HG02840 (cell line): ENCODE measurements around the gene MPZL2.

Experiments used
- ATAC-seq: cut with Tn5 transposase; IDR thresholded peaks from one replicate; pipeline ENCODE4 v1.9.1; 2021; ENCODE audit warnings: mild to moderate bottlenecking, moderate library complexity, moderate number of reproducible peaks; ENCODE audit not compliant: unreplicated experiment, low FRiP score

MPZL2 gene

DNA sequence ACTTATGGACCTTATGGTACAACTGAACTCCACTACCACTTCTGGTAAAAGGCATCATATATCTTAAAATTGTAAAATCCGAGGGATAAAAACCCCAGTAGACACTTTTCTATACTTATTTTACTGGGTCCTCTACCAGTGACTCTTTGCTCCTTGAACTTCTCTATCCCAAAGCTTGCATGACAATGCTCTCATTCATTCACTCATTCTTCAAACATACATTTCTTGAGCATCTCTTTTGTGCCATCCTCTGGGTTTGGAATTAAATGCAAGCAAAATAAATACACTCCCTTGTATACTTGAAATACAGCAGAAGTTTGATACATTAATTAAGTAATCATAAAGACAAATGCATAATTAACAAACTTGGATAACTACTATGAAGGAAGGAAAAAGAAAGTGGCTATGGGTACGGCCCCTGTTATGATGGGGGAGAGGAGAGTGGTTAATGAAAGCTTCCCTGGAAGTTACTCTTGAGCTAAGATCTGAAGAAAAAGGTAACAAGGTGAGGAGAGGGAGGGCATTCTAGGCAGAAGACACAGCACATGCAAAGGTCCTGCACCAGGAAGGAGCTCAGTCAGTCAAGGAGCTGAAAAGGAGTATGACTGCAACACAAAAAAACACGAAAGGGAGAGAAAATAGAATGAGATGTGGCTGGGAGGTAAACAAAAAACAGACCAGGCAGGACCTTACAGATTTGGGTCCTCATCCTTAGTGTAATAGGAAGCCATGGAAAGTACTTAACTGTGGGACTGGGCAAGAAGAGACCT, 19.9 kb downstream of the MPZL2 start:
- no peak for ATAC-seq

DNA sequence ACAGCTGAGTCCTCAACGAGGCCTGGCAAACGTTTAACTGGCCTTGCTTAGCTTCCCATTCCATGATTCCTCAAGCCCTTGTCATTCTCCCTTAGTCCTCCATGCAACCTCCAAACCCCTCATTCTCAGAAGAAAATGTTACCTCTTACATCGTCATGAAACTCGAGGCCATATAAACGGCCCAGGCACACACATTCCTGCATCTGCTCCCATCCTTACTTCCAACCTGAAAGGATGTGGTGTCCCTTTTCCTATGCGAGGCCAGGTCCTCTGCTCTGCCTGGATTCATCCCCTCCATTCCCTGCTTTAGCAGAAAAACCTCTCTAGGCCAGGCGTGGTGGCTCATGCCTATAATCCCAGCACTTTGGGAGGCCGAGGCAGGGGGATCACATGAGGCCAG, 20.9 kb downstream of the MPZL2 start:
- no peak for ATAC-seq

DNA sequence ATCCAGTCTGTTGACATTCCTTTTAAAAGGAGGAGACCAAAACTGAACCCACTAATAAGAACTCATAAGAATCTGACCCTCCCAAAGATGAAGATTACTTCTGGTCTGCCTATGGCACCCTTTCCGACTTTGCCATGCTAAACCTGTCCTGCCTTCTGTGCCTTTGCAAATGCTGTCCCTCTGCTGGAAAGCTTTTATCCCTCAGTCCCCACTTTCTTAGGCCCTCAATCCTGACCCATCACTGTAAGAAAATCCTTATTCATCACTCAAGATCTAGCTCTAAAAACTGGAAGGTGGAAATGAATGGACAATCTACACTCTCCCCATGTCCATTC, 22.4 kb downstream of the MPZL2 start:
- ATAC-seq = no peak

DNA sequence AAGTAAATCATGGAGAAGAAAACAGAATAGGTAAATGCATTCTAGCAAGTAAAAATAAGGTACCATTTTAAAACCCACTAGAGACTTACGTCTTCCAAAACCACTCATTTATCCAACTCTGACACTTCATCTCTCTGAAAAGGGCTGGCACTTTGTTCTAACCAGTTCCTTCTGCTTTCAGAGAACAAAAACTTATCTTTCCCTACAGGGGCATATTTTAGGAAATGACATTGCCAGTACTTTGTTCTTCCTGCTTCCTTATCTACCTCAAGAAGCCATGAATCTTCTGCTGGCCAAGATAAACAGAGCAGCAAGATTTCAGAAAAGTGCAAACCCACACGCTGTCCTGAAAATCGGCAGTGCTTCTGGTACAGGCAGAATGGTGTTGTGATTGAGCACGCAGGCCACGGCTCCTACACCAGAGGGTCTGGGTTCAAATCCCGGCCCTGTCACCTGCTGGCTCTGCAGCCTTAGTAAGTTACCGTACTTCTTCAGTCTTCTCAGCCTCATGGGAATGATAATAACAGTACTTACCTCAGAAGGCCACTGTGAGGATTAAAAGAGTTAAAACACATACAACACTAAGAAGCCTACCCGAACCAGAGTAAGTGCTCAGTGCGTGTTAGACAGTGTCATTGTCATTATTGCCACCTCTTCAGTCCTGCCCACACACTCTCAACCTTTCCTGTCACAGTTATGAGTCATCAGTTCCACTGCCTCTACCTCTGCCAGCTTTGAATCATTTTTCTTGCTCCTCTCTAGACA, 22.9 kb downstream of the MPZL2 start:
- ATAC-seq = no peak

DNA sequence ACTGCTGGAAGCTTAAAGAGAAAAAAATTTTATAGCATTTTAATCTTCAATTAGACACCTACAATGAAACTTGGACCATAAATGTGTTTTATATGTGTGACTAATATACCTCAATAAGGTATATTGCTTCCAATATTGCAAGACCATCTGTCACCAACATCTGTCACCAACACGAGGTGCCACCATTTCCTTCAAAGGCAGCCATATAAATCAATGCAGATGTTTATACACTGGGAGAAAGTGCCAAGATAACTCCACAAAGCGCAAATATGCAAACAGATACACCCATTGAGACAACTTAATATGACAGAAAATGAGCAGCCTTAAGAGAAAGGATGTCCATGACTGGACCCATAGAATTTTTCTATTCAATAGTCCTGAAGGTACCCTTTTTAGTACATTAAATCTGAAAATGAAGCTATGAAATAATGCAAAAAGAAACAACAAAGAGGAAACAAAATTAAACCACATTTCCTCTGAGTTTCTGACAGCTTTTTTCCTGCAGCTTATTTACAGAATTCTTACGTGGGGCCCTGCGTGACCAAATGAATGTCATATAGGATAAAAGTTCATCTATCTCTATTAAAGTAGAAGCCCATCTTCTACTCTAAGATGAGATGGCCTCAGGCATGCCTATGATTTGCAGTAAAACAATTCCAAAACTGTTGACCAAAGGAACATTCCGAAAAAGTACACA, 24.4 kb downstream of the MPZL2 start:
- ATAC-seq = no peak

DNA sequence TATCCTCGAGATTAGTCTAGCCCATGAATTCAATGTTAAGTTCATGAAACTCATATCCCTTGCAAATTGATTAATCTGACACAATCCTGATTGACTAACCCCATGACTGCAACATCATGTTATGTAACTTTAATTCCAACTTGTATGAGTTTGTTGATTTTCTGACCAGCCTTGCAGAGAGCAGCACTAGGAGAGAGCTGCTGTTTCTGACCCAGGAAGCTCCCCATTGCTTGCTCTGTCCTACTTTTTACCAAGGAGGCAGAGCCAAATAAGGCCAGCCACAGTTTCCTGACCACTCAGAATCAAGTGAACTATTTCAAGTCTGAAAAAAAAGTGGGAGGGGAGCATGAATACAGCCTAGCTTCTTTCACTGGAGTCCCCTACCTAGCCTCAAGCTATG, 25.2 kb downstream of the MPZL2 start:
- no peak for ATAC-seq

DNA sequence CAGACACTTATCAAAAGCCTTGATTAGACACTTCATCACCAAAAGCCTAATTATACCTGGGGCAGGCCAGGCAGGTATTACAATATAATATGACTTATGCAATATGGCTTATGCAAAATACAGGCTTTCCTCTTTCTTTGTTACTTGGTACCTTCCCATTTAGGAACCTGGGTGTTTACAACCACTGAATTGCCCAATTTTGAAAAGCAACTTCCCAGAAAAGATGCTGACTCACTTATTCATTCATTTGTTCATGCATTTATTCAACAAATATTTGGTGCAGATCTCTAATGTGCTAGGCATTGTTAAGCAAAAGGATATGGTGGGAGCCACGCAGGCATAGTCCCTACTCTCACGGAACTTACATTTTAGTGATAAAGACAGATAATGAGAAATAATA, 25.7 kb downstream of the MPZL2 start:
- no peak for ATAC-seq

DNA sequence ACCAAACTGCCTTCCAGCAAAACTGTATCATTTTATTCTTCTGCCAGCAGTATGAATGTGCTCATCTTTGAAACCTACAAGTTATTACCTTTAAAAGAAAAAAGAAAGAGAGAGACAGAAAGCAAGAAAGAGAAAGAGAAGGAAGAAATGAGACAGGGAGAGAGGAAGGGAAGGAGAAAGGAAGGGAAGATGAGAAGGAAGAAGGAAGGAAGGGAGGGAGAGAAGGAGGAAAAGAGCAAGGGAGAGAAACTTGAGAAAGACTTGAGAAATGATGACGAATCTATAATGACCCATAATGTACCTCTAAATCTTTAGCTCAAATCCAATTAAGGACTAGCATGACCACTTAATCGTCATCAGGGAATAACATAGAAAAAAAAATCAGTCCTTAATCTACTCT, 27.9 kb downstream of the MPZL2 start:
- no peak for ATAC-seq

DNA sequence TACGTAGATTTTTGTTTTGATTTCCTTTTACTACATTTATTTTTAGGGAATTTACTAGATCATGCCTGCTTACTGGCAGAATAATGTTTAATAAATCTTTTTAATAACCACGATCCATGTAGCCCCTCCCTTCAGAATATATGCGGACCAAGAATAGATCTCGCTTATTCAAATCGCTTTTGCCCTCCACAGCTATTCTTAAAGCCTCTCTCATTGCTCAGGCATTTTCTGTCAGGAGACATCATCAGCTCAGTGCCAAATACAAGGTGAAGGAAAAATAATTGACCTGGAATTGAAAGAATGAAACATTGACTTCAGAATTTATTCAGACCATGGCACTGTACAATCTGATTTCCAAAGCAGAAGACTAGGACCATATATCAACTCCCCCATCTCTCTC, 29.3 kb downstream of the MPZL2 start:
- ATAC-seq = no peak

DNA sequence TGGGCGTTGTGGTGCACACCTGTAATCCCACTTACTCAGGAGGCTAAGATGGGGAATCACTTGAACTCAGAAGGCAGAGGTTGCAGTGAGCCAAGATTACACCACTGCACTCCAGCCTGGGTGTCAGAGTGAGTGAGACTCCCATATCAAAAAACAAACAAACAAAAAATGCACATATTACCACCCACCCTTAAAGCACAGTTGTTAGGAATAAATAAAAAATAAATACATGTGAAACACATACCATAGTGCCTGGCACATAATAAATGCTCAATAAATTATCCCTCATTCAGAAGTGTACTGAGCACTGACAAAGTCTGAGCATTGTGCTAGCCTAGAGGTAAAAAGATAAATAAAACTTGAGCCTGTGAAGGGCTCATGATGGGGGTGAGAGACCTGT, 30.2 kb downstream of the MPZL2 start:
- ATAC-seq = no peak

DNA sequence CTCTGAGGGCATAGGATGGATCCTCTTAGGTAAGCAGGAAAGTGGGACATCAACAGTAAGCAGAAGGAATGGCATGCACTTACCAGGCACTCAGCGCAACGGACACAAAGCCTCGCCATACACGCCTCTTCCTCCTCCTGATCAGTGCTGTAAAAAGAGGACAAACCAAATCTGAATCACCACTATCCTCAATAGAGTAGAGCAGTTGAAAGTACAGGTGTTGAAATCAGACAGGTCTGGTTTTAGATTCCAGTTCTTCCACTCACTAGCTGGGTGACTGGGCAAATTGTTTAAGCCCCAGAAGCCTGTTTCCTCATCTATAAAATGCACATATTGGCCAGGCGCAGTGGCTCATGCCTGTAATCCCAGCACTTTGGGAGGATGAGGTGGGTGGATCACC, 30.7 kb downstream of the MPZL2 start:
- no peak for ATAC-seq

DNA sequence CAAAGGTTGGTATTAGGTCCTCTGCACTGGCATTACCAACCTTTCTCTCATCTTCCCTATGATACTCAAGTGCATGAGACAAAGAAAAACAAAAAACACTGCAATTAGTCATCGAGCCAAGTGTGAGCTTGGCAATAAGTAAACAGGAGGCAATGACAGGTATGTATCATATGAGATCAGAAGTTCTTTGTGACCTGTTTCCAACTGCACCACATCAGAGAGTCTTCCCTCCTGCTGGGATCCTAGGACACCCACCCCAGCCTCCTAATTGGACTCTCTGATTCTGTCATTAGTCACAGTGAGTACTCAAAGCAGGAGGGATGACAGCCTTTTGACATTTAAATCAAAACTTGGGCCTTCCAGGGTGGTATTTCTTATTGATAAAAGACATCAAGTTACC, 31.4 kb downstream of the MPZL2 start:
- no peak for ATAC-seq

DNA sequence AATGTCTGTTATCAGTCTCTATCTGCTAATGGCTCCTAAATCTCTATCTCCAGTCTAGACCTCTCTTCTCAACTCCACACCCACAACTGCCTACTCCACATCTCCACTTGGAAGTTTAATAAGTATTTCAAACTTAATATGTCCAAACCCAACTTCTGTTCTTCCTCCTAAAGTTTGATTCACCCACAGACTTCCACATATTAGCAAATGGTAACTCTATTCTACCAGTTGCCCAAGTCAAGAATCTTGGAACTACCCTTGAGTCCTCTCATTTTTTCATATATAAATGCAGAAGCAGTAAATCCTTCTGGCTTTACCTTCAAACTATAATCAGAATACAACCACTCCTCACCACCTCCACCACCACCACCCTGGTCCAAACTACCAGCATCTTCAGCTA, 32.6 kb downstream of the MPZL2 start:
- no peak for ATAC-seq

DNA sequence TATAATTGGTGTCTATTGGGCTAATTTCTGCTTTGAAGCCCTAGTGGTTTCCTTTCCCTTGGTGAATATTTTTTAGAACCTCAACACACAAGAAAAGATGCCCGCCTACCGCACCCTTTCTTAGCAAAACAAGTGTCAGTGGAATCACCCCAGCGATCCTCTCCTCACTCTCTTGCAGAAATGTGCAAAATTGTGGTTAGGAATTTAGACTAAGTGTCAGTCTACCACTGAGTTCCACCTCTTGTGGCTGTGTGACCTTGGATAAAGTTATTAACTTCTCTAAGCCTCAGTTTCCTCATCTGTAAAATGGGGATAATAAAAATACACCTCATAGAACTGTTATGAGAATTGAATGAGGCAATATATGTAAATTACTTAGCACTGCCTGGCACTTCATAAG, 34.0 kb downstream of the MPZL2 start:
- ATAC-seq = no peak

DNA sequence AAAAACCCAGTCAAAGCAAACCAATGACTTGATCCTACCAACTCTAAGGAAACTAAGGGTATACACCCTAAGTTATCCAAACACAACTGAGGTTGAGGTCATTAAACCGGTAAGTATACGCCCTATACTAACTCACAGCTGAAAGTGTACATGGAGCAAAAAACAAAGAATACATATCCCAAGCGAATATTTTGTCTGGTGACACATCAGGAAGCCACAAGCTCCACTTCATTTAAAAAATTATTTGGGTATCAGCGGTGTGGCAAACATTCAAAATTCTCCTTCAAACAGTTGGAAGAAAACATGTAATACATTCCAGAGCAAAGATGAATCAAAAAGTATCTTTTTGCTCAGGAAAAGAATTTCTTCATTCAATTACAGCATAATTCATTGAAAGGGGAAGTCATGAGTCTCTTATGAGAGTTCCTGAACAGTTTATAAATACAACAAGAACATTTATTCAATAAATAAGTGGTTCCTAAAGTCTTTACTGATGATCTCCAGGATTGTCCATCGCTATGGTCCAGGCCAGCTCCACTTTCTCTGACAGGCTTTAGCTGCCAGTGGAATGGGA, 34.7 kb downstream of the MPZL2 start:
- no peak for ATAC-seq

DNA sequence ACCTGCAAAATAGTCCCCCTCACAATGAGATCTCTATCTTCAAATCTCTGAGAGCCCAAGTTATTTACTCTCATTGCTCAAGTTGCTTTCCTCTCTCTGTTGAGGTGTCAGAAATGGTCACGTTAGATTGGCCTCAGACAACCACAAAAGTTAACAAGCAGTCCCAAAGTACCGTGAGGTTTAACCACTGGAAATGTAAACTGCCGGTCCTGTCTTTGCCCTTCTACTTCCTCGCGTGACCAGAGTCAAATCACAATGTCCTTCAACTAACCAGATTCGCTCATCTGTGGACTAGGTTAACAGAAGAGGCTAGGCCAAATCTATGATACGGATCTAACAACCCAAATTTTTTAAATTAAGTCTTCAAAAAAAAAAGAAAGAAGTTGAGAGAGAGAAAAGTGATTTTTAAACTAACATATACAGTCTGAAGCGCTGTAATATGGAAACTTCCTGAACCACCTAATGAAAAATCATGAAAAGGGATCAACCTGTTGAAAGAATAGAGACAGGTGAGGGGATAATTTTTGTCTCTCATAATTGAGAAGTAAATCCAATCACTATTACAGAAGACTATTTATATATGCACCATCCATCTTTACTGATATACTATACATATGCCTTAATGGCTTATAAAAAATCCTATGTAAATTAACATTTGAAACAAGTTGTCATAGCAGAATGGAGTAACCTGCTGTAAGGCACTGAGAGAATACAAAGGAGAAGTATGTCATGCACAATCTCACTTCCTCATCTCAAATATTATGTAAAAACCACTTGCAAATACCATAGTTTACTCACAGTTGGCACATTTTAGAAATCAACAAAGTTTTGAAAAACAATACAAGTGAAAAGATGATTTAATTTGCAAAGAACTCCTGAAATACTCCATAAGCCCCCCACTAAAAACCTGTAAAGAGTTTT, 36.0 kb downstream of the MPZL2 start:
- ATAC-seq = peak; percentile 52

DNA sequence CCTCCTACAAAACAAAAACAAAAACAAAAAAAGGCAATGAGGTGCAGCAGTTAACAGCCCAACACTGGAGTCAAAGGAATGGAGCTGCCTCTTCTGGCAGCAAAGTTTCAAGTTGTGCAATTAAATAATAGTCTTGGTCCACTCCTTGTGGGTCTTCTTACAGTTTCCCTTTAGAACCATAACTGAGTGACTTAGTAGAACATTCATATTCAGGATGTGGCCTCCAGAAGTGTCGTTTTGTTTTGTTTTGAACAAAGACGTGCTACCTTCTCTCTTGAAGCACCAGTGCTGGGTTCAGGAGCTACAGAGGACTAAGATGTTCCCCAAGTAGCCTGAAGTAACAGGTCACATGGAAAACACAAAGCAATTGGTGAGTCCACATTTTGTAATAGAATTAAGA, 37.3 kb downstream of the MPZL2 start:
- no peak for ATAC-seq

DNA sequence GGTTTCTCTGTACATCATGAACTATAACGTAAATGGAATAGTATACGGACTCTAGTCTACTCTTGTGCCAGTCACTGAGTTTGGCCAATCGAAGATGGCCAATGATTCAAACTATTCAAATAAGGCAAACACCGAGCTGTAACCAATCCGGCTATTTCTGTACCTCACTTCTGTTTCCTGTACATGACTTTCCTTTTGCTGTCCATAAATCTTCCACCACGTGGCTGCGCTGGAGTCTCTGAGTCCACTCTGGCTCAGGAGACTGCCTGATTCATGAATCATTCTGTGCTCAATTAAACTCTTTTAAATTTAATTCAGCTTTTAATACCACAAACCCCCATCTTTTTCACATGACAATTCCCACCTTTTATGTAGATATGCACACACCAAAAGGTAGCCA, 37.8 kb downstream of the MPZL2 start:
- no peak for ATAC-seq

DNA sequence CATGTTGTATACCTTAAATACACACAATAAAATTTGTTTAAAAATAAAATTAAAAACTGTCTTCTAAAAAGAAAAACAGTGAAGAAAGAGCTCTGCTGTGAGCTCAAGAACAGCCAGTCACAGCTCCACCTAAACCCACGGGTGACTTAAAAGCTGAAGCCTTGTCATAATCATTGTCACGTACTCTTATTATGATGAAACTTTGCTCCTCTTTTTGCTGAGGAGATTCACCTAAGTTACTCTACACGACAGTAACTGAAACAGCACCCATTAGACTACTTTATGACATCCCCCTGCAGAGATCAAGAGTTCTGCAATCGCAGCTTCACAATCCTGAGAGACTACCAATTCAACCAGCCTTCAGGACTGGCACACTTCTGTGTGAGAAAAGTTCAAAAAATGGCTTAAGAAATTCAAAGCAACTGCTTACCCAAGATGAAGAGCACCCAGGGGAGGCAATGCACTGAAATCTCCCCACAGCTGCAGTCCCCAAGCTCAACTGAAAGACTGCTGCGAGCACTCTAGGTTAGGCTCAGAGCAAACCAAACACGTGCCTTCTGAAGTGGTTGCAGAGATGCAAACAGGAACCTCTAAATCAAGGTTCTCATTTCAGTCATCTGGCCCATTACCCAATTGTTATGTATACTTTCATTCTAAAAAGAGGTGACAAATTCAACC, 39.4 kb downstream of the MPZL2 start, which contains the start of gene JAML:
Gene JAML (minus strand): TSS at position 501 of the 678 bp plus-strand sequence. CDS start 10,145 bp downstream, outside the sequence.
- no peak for ATAC-seq

DNA sequence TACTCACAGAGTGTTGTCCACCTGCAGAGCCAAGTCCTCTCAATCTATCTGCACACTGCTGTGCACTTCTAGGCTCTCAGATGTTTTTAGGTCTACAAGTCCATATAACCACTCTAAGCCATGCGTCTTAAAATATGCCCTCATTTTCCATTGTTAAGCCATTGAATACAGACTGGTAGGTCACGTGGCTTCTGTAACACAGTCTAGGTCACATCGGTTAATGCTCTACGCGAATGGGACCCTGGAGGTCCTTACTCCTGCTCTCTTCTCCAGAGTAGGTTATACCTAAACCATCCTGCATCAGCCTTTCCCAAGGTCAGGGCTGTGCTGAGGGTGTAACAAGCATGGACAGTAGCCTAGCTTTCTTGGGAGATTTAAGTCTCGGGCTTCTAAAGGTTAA, 40.1 kb downstream of the MPZL2 start:
- ATAC-seq = no peak
